Astrocyte of the spinal cord (primary cell): Measurements from ENCODE around the gene FKBP10.

Experiments
- DNase-seq: peaks from one replicate; pipeline ENCODE4 v3.0.0; 2011; ENCODE audit warnings: low read depth, low spot score
- H3K4me3 ChIP-seq: 2 replicates; pipeline ENCODE4 v1.5.1; 2011; ENCODE audit warnings: low read depth, mild to moderate bottlenecking, low read length, moderate library complexity
- in situ Hi-C: cut with HindIII; loops from 2 replicates; pipeline ENCODE4 v1.10.0; 2017; ENCODE audit warnings: low sequenced_read_pairs
- TF ChIP-seq, protein P1 (sequence below): IDR thresholded peaks from 2 replicates; pipeline ENCODE4 v1.5.1; 2012; ENCODE audit warnings: low read depth, mild to moderate bottlenecking, low read length, inconsistent platforms

Gene FKBP10

DNA sequence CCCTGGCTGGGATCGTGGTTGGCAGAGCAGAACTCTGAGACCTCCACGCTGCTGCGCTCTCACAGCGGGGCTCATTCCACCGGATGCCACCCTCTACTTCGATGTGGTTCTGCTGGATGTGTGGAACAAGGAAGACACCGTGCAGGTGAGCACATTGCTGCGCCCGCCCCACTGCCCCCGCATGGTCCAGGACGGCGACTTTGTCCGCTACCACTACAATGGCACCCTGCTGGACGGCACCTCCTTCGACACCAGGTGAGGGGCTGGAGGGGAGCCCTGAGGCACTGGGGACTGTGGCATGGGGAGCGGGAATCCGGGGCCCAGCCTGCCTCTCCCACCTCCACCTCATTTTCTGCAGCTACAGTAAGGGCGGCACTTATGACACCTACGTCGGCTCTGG, 5.2 kb downstream of the FKBP10 start:
- DNase-seq: no peak
- in situ Hi-C loops: no loop called here
- no peak overlapping the region for H3K4me3 ChIP-seq
- TF ChIP-seq, protein P1, sequence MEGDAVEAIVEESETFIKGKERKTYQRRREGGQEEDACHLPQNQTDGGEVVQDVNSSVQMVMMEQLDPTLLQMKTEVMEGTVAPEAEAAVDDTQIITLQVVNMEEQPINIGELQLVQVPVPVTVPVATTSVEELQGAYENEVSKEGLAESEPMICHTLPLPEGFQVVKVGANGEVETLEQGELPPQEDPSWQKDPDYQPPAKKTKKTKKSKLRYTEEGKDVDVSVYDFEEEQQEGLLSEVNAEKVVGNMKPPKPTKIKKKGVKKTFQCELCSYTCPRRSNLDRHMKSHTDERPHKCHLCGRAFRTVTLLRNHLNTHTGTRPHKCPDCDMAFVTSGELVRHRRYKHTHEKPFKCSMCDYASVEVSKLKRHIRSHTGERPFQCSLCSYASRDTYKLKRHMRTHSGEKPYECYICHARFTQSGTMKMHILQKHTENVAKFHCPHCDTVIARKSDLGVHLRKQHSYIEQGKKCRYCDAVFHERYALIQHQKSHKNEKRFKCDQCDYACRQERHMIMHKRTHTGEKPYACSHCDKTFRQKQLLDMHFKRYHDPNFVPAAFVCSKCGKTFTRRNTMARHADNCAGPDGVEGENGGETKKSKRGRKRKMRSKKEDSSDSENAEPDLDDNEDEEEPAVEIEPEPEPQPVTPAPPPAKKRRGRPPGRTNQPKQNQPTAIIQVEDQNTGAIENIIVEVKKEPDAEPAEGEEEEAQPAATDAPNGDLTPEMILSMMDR: no peak

DNA sequence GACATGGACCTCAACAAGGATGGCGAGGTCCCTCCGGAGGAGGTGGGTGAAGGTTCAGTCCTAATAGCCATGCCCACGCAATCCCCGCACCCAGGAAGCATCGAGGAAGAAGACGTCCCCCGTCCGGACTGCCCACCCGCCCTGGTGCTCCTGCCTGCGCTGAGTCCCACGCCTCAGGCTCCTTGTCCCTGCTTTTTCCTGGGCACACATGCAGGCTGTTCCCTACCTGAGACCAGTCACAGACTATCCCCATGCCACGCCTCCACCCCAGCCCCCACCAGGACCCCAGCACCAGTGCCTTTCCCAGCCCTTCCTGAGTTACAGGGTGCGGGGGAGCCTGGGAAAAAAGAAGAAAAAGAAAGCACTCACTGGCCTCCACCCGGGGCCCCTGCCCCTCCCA, 9.0 kb downstream of the FKBP10 start:
- TF ChIP-seq, protein P1: no peak
- no peak overlapping the region for H3K4me3 ChIP-seq
- DNase-seq: no peak
- in situ Hi-C loops: no loop called here

DNA sequence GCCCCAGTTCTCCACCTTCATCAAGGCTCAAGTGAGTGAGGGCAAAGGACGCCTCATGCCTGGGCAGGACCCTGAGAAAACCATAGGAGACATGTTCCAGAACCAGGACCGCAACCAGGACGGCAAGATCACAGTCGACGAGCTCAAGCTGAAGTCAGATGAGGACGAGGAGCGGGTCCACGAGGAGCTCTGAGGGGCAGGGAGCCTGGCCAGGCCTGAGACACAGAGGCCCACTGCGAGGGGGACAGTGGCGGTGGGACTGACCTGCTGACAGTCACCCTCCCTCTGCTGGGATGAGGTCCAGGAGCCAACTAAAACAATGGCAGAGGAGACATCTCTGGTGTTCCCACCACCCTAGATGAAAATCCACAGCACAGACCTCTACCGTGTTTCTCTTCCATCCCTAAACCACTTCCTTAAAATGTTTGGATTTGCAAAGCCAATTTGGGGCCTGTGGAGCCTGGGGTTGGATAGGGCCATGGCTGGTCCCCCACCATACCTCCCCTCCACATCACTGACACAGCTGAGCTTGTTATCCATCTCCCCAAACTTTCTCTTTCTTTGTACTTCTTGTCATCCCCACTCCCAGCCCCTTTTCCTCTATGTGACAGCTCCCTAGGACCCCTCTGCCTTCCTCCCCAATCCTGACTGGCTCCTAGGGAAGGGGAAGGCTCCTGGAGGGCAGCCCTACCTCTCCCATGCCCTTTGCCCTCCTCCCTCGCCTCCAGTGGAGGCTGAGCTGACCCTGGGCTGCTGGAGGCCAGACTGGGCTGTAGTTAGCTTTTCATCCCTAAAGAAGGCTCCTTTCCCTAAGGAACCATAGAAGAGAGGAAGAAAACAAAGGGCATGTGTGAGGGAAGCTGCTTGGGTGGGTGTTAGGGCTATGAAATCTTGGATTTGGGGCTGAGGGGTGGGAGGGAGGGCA, 9.7 kb downstream of the FKBP10 start:
- in situ Hi-C loops: no loop called here
- TF ChIP-seq, protein P1: no peak

DNA sequence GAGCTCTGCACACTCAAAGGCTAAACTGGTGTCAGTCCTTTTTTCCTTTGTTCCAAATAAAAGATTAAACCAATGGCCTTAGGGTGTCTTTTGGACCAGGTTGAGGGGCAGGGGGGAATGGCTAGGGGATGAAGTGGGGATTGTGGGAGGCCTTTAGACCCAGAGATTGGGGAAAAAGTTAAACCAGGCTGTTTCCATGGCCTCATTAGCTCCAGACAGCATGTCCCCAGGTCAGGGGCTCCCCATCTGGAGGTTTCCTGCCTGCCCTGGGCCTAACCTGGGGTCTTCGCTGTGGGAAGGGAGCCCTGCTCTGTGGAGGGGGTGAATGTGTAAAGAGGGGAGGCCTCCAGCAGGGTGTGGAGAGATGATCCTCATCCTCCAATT, 10.3 kb downstream of the FKBP10 start:
- in situ Hi-C loops: no loop called here
- H3K4me3 ChIP-seq: no peak overlapping the region
- TF ChIP-seq, protein P1: no peak
- DNase-seq: no peak

More for the DNA sequence above, 9.7 kb downstream of the FKBP10 start:
- no peak for DNase-seq
- no peak overlapping the region for H3K4me3 ChIP-seq

DNA sequence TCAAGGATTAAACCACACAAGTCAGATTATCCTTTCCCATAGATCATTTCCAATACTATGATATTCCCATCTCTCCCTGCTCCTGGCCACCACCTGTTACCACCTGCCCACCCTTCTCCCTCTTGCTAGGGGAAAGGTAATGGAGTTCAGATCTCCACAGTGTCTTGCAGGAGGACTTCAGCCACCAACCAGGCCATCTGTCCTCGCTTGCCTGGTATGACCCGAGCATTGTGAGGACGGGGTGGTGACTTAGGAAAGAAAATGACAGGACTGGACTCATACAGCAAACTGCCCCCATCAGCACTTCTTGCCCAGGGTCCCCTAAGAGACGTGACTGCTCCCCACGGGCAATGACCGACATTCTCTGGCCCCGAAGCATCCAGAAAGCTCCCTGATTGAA, 10.8 kb downstream of the FKBP10 start:
- no peak for DNase-seq
- TF ChIP-seq, protein P1: no peak
- H3K4me3 ChIP-seq: no peak overlapping the region
- in situ Hi-C loops: no loop called here

DNA sequence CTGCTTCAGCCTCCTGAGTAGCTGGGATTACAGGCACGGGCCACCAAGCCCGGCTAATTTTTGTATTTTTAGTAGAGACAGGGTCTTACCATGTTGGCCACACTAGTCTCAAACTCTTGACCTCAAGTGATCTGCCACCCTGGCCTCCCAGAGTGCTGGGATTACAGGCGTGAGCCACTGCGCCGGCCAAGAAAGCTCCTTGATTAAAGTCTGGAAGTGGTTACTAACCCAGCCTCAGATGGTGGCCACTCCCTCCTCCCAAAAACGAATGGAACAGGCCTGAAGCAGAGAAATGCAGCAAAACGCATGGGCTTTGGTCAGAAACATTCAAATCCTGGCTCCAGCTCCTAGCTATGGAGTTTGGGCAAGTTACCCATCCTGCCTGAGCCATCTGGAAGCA, 11.3 kb downstream of the FKBP10 start:
- H3K4me3 ChIP-seq: no peak overlapping the region
- in situ Hi-C loops: no loop called here
- TF ChIP-seq, protein P1: no peak
- DNase-seq: no peak
